Frontal cortex (tissue), 4 donors: ENCODE data around the gene SCN9A. TPM values are rescaled to one million over a fixed set of nuclear protein-coding genes. Genes with fewer than 3 reads are reported as not detected.
"Not testable (repeated sequence)": the region's sequence is repeated elsewhere in the genome, so short reads cannot be mapped to it uniquely, and the experiment has no call there.

Experiments used
- DNase-seq, 2 donors: peaks; one replicate each; pipeline ENCODE4 v3.0.0; 2012; ENCODE audit warnings: low spot score in 2 of 2
- FAIRE-seq: peaks from 2 replicates; lab custom pipeline; 2012; peaks lifted over from hg19 to GRCh38; lab: Jason Lieb, UNC
- total RNA-seq: library from RNA; depleted of rRNA; stranded (reverse); fragments of >200 nt; gene quantifications from one replicate; pipeline ENCODE4 v1.2.3, GENCODE V29; 2014
- donor health status: control.
- donor health status: control.
- donor health status: control.

The SCN9A gene
- total RNA-seq, 1 donor from 2014 or later = 68.5 TPM

- DNase-seq (no peak), FAIRE-seq (no peak)
Observed at GRCh38 chr2:166376873-166377272, 1.1 kb upstream of the SCN9A start.

- FAIRE-seq (no peak), DNase-seq (no peak)
Observed at GRCh38 chr2:166376488-166376828, 714 bp upstream of the SCN9A start.

- no peak for FAIRE-seq
- no peak for DNase-seq
Observed at GRCh38 chr2:166375195-166375735, 479 bp downstream of the SCN9A start.

- FAIRE-seq = no peak
- DNase-seq = peak in 1 of 2 donors; percentile 7
Observed at GRCh38 chr2:166373951-166374350, 1.8 kb downstream of the SCN9A start.

- DNase-seq (no peak), FAIRE-seq (no peak)
Observed at GRCh38 chr2:166373539-166373938, 2.2 kb downstream of the SCN9A start.

- DNase-seq (no peak), FAIRE-seq (no peak)
Observed at GRCh38 chr2:166373105-166373504, 2.6 kb downstream of the SCN9A start.

- DNase-seq (no peak), FAIRE-seq (no peak)
Observed at GRCh38 chr2:166372046-166372445, 3.7 kb downstream of the SCN9A start.

GRCh38 chr2:166365803-166366420 lies 9.8 kb downstream of the SCN9A start:
- DNase-seq = no peak
- FAIRE-seq = no peak

- DNase-seq (no peak), FAIRE-seq (no peak)
Observed at GRCh38 chr2:166365239-166365638, 10.5 kb downstream of the SCN9A start.

- DNase-seq (no peak), FAIRE-seq (no peak)
Observed at GRCh38 chr2:166364476-166365161, 11.1 kb downstream of the SCN9A start.

GRCh38 chr2:166361351-166362153 lies 14.2 kb downstream of the SCN9A start:
- DNase-seq = no peak
- FAIRE-seq = peak; percentile 3

GRCh38 chr2:166360906-166361305 lies 14.8 kb downstream of the SCN9A start:
- no peak for FAIRE-seq
- DNase-seq = no peak

GRCh38 chr2:166360426-166360825 lies 15.3 kb downstream of the SCN9A start:
- FAIRE-seq (no peak), DNase-seq (no peak)

- FAIRE-seq = not testable (repeated sequence)
Observed at GRCh38 chr2:166357950-166358321, 17.8 kb downstream of the SCN9A start.

GRCh38 chr2:166357068-166357949 lies 18.4 kb downstream of the SCN9A start:
- no peak for FAIRE-seq

More at GRCh38 chr2:166357950-166358321, 17.8 kb downstream of the SCN9A start:
- not testable (repeated sequence) for DNase-seq

GRCh38 chr2:166351319-166351718 lies 24.4 kb downstream of the SCN9A start:
- no peak for FAIRE-seq
- DNase-seq = no peak

More at GRCh38 chr2:166357068-166357949, 18.4 kb downstream of the SCN9A start:
- no peak for DNase-seq

GRCh38 chr2:166350525-166350924 lies 25.2 kb downstream of the SCN9A start:
- no peak for DNase-seq
- no peak for FAIRE-seq

- DNase-seq (no peak), FAIRE-seq (no peak)
Observed at GRCh38 chr2:166344286-166345113, 31.2 kb downstream of the SCN9A start.

GRCh38 chr2:166343467-166343866 lies 32.3 kb downstream of the SCN9A start:
- FAIRE-seq (no peak), DNase-seq (no peak)
